Effector memory CD8-positive, alpha-beta T cell (primary cell): ENCODE data around the gene MR1.

Experiments
- ATAC-seq: fragments of 150-1000 bp; cut with Tn5 transposase; replicated peaks from 2 replicates; pipeline ENCODE4 v1.10.0; 2021; ENCODE audit warnings: mild to moderate bottlenecking, moderate library complexity
- DNase-seq, 3 experiments: peaks; one replicate each; pipeline ENCODE4 v3.0.0; 2021
- H3K27ac Mint-ChIP-seq, 2 donors: one replicate each; pipeline ENCODE4 v1.8.0; 2022; ENCODE audit warnings: mild to moderate bottlenecking in 2 of 2, mixed read lengths in 2 of 2, moderate library complexity in 2 of 2
- H3K27me3 Mint-ChIP-seq, 2 donors: one replicate each; pipeline ENCODE4 v1.8.0; 2022; ENCODE audit warnings: mixed read lengths in 2 of 2
- H3K36me3 Mint-ChIP-seq: one replicate; pipeline ENCODE4 v1.8.0; 2022; ENCODE audit warnings: mild to moderate bottlenecking, moderate library complexity, mixed read lengths; ENCODE audit not compliant: insufficient read depth
- H3K4me1 Mint-ChIP-seq, 2 donors: one replicate each; pipeline ENCODE4 v1.8.0; 2022; ENCODE audit warnings: low read depth in 2 of 2, mixed read lengths in 2 of 2
- H3K4me3 Mint-ChIP-seq, 2 donors: one replicate each; pipeline ENCODE4 v1.8.0; 2022; ENCODE audit warnings: mild to moderate bottlenecking in 2 of 2, mixed read lengths in 2 of 2, moderate library complexity in 2 of 2
- H3K9me3 Mint-ChIP-seq, 2 donors: one replicate each; pipeline ENCODE4 v1.8.0; 2022; ENCODE audit warnings: mixed read lengths in 2 of 2

MR1 gene

DNA sequence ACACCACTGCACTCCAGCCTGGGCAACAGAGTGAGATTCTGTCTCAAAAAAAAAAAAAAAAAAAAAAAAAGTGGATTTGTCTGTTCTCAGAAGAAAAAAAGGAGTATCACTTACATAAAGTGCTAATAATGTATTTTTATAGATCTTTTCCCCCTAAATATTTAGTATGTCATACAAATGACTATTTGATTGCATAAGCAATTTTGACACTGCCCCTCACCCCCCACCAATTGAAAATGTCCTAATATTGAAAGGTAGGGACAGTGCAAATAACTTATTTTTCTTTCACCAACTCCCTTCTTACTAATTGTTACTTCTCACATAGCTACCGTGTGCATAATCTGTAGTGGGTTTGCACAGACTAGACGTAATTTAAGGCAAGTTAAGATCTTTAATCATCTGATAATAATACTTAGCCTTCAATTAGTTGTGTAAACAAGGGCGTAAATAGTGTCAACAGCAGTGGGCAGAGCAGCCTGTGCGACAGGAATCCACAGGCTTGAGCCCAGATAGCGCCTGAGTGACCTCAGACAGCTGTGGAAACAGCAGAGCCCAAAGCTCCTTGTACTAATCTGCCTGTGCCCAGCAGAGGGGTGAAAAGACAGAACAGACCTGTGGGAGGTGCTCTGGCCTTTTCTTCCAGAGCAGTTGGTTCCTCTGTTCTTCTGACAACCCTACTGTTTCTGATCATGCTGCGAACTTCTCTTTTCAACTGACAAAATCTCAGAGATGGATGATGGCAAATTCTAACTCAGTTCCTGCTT lies 50.2 kb downstream of the MR1 start:
- Mint-ChIP-seq H3K4me1 (peaks cover 7 to 13% of the 10 kb centered on the region in 2 donors), H3K36me3 (peaks cover 18% of the 10 kb centered on the region), H3K4me3 (no peak overlapping the region), H3K9me3 (no peaks in the 10 kb centered on the region), H3K27me3 (peaks cover 7 to 8% of the 10 kb centered on the region in 2 donors), H3K27ac (peak overlapping the region in 1 of 2 donors; percentile 15)
- peak; percentile 31 to 42 (median 32) for DNase-seq
- ATAC-seq: peak; percentile 45

DNA sequence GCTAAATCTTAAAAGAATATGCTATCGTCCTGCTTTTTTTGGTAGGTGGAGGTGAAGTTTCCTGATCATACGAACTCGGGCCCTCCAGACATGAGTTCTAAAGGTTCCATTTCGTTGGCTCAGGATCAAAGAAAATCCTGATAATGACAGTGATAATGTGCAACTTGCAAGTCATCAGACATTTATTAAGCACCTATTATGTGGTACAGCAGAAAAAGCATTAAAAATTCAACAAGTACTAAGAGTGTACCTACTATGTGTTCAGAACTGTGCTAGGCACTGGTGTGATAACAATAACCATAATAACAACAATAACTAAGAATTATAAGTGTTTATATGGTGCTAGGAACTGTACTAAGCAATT lies 50.8 kb downstream of the MR1 start:
- H3K4me1 Mint-ChIP-seq: peaks cover 7 to 13% of the 10 kb centered on the region in 2 donors
- no peaks in the 10 kb centered on the region for H3K9me3 Mint-ChIP-seq
- no peak for ATAC-seq
- no peak overlapping the region for H3K4me3 Mint-ChIP-seq
- no peak overlapping the region for H3K27ac Mint-ChIP-seq
- no peak for DNase-seq
- peaks cover 2 to 3% of the 10 kb centered on the region in 2 donors for H3K27me3 Mint-ChIP-seq
- H3K36me3 Mint-ChIP-seq: peaks cover 24% of the 10 kb centered on the region

DNA sequence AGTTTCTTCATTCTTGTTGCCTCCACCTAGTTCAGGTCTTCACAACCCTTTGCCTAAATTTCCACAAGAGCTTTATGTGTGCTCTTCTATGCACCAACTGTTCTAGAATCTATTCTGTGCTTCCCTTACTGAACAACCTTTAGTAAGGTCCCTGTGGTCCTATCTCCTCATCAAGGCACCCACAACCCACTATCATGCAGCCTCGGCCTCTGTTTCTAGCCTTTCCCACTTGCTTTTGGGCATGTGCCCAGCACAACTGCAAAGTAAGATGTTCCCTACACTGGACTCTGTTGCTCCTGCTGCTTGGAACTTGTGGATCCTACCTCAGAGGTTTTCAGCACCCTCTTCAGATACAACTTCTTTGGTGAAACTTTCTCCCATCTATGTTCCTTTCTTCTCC lies 52.3 kb downstream of the MR1 start:
- Mint-ChIP-seq H3K9me3 (no peaks in the 10 kb centered on the region), H3K36me3 (peaks cover 39% of the 10 kb centered on the region), H3K27ac (no peak overlapping the region), H3K4me1 (peaks cover 16% of the 10 kb centered on the region in 2 donors), H3K4me3 (no peak overlapping the region), H3K27me3 (no peaks in the 10 kb centered on the region)
- ATAC-seq (no peak), DNase-seq (no peak)

DNA sequence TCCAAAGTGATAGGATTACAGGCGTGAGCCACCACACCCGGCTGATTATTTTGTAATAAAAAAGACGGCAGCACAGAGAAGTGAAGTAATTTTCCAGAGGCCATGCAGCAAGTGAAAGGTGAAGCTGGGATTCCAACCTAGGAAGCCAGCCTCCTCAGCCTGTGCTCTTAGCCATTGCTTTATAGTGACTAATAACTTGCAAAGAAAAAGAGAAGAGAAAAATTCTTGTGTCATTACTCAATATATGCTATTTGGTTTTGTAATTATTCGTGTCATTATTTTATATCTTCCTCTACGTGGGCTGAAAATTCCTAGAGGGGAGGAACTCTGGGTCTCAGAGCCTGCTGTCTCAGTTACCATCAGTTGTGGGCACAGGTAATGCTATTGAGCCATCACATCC lies 53.1 kb downstream of the MR1 start:
- DNase-seq: no peak

DNA sequence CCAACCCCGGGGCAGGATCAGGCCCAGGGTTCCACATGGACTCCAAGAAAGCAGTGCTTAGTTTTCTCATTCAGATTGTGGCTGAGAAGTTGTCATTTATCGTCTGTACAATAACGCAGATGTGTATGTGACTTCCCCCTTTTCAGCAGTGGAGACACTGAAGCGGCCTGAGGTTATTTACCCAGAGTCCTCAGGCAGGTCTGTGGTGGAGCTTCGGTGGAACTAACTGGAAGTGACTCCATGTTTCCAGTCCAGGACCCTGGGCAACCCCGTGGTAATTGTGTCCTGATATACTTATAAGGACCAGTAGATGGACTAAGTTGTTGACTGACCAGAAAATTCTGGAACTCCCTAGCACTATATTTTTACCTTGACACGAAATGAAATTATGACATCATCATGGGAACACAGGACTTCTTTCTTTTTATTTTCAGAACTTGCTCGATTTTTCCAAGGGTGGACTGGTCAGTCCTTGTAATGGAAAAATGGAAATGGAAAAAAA lies 53.7 kb downstream of the MR1 start:
- peak overlapping the region; percentile 92 to 97 for H3K4me3 Mint-ChIP-seq
- DNase-seq (no peak), ATAC-seq (no peak)
- no peaks in the 10 kb centered on the region for H3K9me3 Mint-ChIP-seq
- H3K27ac Mint-ChIP-seq: peak overlapping the region in 1 of 2 donors; percentile 99
- H3K4me1 Mint-ChIP-seq: peaks cover 25 to 30% of the 10 kb centered on the region in 2 donors
- H3K27me3 Mint-ChIP-seq: no peaks in the 10 kb centered on the region
- peaks cover 44% of the 10 kb centered on the region for H3K36me3 Mint-ChIP-seq

More for the DNA sequence above, 53.1 kb downstream of the MR1 start:
- H3K4me1 Mint-ChIP-seq: peaks cover 22 to 25% of the 10 kb centered on the region in 2 donors
- ATAC-seq: no peak
- no peaks in the 10 kb centered on the region for H3K9me3 Mint-ChIP-seq
- peaks cover 44% of the 10 kb centered on the region for H3K36me3 Mint-ChIP-seq
- H3K4me3 Mint-ChIP-seq: no peak overlapping the region
- H3K27ac Mint-ChIP-seq: no peak overlapping the region
- H3K27me3 Mint-ChIP-seq: no peaks in the 10 kb centered on the region

DNA sequence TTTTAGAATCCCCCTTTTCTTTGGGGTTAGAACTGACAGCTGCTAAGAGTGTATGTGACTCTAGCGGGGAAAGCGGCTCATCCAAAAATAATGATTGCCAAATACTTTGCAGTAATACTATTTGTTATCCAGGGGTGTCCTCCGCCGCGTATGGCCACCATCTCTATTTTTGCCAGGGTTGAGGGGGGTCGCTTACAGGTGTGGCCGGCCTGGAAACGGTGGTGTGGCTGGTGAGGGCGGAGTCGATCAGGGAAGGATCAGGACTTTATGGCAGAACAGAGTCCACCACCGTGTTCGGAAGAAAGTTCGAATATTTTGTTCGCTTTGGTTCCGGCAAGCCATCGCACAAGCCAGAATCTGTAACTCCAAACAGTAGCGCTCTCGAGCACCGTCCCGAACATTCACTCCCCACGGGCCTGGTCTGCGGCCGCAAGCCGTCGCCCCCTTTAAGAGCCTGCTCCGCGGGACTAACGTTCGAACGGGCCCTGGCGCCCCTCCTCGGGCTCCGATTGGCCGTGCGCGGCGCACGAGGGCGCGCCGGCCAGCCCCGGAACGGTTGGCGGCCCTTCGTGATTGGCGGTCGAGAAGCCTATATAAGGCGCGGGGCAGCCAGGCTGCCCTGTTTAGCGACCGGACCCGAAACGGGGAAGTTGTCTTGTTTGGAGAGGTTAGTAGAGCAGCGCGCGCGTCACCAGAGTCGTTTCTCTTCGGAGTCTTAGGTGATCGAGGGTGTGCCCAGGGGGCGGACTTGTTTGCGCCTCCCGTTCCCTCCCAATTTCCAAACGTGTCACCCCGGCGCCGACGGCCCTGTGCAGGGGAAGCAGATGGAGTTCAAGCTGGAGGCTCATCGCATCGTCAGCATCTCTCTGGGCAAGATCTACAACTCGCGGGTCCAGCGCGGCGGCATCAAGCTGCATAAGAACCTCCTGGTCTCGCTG lies 54.6 kb downstream of the MR1 start, which contains the start of gene IER5:
TSS of gene IER5 (plus strand) at position 622 of the 938 bp plus-strand sequence. CDS start at position 825, 203 bp downstream.
- peaks cover 34 to 39% of the 10 kb centered on the region in 2 donors for H3K4me1 Mint-ChIP-seq
- no peaks in the 10 kb centered on the region for H3K9me3 Mint-ChIP-seq
- peaks cover 44% of the 10 kb centered on the region for H3K36me3 Mint-ChIP-seq
- H3K27me3 Mint-ChIP-seq: no peaks in the 10 kb centered on the region
- peak within 1 kb of the TSS; percentile 92 to 97 for H3K4me3 Mint-ChIP-seq
- peak; percentile 93 to 96 (median 94) for DNase-seq
- peak within 1 kb of the TSS; percentile 99 to 100 for H3K27ac Mint-ChIP-seq
- peak; percentile 68 for ATAC-seq

DNA sequence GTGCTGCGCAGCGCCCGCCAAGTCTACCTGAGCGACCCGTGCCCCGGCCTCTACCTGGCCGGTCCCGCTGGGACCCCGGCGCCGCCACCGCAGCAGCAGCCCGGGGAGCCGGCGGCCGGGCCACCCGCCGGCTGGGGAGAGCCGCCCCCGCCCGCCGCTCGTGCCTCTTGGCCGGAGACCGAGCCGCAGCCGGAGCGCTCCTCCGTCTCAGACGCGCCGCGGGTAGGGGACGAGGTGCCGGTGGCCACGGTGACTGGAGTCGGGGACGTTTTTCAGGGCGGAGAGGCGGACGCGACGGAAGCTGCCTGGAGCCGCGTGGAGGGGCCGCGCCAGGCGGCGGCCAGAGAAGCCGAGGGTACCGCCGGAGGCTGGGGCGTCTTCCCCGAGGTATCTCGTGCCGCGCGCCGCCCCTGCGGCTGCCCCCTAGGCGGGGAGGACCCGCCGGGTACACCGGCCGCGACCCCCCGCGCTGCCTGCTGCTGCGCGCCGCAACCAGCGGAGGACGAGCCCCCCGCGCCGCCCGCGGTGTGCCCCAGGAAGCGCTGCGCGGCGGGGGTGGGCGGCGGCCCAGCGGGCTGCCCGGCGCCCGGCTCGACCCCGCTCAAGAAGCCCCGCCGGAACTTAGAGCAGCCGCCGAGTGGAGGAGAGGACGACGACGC lies 55.4 kb downstream of the MR1 start:
- H3K4me3 Mint-ChIP-seq: peak overlapping the region; percentile 92 to 97
- H3K27ac Mint-ChIP-seq: peak overlapping the region; percentile 99 to 100
- peaks cover 45% of the 10 kb centered on the region for H3K36me3 Mint-ChIP-seq
- no peaks in the 10 kb centered on the region for H3K9me3 Mint-ChIP-seq
- DNase-seq (peak; percentile 29 to 48 (median 41)), ATAC-seq (peak; percentile 7)
- H3K4me1 Mint-ChIP-seq: peaks cover 35 to 40% of the 10 kb centered on the region in 2 donors
- H3K27me3 Mint-ChIP-seq: no peaks in the 10 kb centered on the region

DNA sequence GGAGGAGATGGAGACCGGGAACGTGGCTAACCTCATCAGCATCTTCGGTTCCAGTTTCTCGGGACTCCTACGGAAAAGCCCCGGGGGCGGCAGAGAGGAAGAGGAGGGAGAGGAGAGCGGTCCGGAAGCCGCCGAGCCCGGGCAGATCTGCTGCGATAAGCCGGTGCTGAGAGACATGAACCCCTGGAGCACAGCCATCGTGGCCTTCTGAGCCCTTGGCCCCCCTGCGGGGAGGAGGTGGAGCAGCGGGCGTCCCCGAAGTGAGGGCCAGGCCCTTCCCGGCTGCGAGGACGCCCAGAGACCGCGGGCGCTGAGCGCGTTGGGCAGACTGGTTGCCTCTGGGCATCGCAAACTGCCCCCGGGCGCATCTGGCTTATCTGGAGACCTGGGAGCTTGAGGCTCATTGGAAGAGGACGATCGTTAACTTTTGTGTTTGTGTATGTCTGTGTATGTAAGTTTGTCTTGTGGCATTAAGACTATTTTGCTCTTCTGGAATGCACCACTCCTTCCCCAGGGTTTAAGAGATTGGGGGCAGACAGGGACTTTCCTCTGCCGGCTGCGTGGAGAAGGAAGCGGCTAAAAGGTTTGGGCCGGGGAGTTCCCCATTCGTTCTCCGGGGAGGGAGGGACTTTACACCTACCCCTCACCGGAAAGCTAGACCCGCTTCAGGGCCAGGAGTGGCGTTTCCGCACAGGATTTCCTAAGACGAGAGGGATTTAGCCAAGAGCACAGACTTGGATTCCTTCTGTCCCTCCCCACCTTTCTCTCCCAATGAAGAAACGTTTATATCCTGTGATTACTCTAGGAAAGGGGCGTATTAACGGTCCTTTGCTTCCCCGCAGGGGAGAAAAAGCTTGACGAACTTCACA lies 56.1 kb downstream of the MR1 start:
- Mint-ChIP-seq H3K27me3 (no peaks in the 10 kb centered on the region), H3K36me3 (peaks cover 50% of the 10 kb centered on the region), H3K27ac (peak overlapping the region; percentile 99 to 100), H3K4me1 (peaks cover 35 to 46% of the 10 kb centered on the region in 2 donors), H3K4me3 (peak overlapping the region; percentile 92 to 97), H3K9me3 (no peaks in the 10 kb centered on the region)
- peak; percentile 67 for ATAC-seq
- peak; percentile 76 to 79 (median 77) for DNase-seq

DNA sequence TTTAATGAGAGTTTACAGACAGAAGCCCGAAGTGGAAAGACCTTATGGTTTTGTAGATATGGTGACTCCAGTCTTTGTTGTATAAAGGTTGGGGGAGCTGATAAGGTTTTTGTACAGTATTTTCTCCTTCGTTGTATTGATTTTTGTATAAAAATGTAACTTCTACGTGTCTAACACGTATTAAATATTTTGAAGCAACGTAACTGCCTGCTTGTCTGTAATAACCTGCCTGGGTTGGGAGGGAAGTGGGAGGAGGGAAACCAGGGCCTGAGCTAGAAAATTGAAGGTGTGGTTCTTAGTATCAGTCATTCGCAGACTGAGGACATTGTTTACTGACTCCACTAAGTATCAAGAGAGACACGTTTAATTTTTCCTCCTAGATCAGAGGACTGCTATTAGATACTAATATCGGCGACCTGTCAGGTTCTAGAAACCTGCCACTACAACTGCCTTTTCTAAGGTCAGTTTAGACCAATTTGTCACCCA lies 56.9 kb downstream of the MR1 start:
- peak; percentile 9 to 28 (median 12) for DNase-seq
- H3K4me1 Mint-ChIP-seq: peaks cover 36 to 47% of the 10 kb centered on the region in 2 donors
- H3K4me3 Mint-ChIP-seq: peak overlapping the region; percentile 92 to 97
- peaks cover 49% of the 10 kb centered on the region for H3K36me3 Mint-ChIP-seq
- ATAC-seq: no peak
- peak overlapping the region; percentile 99 to 100 for H3K27ac Mint-ChIP-seq
- no peaks in the 10 kb centered on the region for H3K27me3 Mint-ChIP-seq
- no peaks in the 10 kb centered on the region for H3K9me3 Mint-ChIP-seq

DNA sequence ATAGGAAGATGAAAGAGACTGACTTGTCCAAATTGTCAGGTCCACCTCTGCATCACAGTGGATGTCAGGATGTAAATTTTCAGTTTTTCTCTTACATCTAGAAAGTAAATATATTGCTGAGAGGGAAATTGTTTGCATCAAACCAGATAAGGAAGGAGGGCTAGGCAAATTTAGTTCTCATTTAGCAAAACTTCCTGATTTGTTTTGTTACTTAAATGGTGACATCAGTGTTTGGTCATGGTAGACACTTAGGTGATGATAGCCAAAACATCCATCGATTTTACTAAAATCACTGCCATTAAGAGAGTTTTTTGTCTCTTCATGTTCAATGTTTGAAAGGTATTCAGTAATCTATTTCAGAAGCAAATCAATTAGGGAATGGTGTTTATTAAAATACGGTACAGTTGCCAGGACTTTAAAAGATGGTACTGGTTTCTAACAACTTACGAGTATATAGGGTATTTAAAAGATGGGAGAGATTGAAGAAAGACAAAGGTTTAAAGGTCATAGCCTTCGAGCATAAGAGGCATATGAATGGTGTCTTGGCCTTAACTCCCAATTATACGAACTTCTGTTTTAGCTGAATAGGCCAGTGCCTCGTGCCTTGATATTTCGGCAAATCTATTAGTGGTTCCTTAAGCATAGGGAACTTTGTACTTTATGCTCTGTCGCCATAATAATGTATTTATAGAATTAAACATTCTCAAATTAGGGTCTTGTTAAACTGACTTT lies 57.7 kb downstream of the MR1 start:
- no peaks in the 10 kb centered on the region for H3K9me3 Mint-ChIP-seq
- peak overlapping the region; percentile 92 to 97 for H3K4me3 Mint-ChIP-seq
- H3K27ac Mint-ChIP-seq: peak overlapping the region; percentile 99 to 100
- peaks cover 45% of the 10 kb centered on the region for H3K36me3 Mint-ChIP-seq
- no peaks in the 10 kb centered on the region for H3K27me3 Mint-ChIP-seq
- DNase-seq (no peak), ATAC-seq (no peak)
- peaks cover 36 to 47% of the 10 kb centered on the region in 2 donors for H3K4me1 Mint-ChIP-seq

DNA sequence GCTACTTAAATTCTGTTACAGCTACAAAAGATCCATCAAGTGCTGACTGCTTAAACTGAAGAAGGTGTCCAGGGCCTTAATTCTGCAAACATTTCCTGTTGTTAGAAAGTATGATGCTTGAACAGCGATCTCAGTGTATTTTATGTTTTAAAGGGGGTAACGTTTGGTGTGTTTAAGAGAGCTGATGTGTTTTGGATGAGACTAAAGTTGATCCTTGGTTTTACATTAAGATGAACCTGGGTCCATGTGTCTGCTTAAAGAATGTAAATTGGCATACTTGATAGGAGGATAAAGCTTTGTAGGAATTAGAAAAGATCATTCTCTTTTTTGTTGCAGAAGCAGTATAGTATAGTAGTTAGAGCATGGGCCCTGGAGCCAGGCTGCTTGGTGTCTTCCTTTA lies 58.3 kb downstream of the MR1 start:
- DNase-seq: no peak
- no peak for ATAC-seq
- no peaks in the 10 kb centered on the region for H3K9me3 Mint-ChIP-seq
- peak overlapping the region; percentile 47 to 92 for H3K4me3 Mint-ChIP-seq
- H3K4me1 Mint-ChIP-seq: peaks cover 38 to 47% of the 10 kb centered on the region in 2 donors
- H3K27me3 Mint-ChIP-seq: no peaks in the 10 kb centered on the region
- peak overlapping the region; percentile 36 to 99 for H3K27ac Mint-ChIP-seq
- peaks cover 49% of the 10 kb centered on the region for H3K36me3 Mint-ChIP-seq
